A673 (cell line): ENCODE data around the gene IPO5. TPM values are rescaled to one million over a fixed set of nuclear protein-coding genes. Genes with fewer than 3 reads are reported as not detected.

Experiments used
- BruUV-seq: library from RNA; stranded (reverse); fragments of 400-500 nt; replicated peaks from 2 replicates; lab custom pipeline; 2021; lab: Mats Ljungman, UMichigan
- CTCF ChIA-PET: fragments of 300-600 bp; sonication (Branson Sonifier 250); formaldehyde crosslinking; loops from one replicate; lab custom pipeline; 2022; ENCODE audit warnings: antibody characterized with exemption; lab: Charles Lee
- POLR2A ChIA-PET: fragments of 300-600 bp; sonication (Branson Sonifier 250); formaldehyde crosslinking; loops from one replicate; lab custom pipeline; 2022; ENCODE audit warnings: antibody characterized with exemption; ENCODE audit not compliant: low non-redundant PET; lab: Charles Lee
- DNase-seq: peaks from one replicate; pipeline ENCODE4 v3.0.0-alpha.2; 2015; ENCODE audit warnings: low spot score
- H3K27ac ChIP-seq: fragments of 200-600 bp; sonication (generic); 2 replicates; pipeline ENCODE4 v1.5.1; 2016; ENCODE audit warnings: mixed run types, low read depth, mild to moderate bottlenecking, mixed read lengths, antibody characterized with exemption, low read length; ENCODE audit not compliant: poor library complexity, severe bottlenecking
- H3K27me3 ChIP-seq: fragments of 200-600 bp; sonication (generic); replicated peaks from 2 replicates; pipeline ENCODE4 v1.6.1; 2017; ENCODE audit warnings: mixed run types, low read depth, mild to moderate bottlenecking, mixed read lengths, antibody characterized with exemption, low read length; ENCODE audit not compliant: insufficient read depth, poor library complexity
- H3K36me3 ChIP-seq: fragments of 200-600 bp; sonication (generic); 2 replicates; pipeline ENCODE4 v1.6.1; 2016; ENCODE audit warnings: mixed run types, mild to moderate bottlenecking, mixed read lengths, antibody characterized with exemption, low read length; ENCODE audit not compliant: insufficient read depth, poor library complexity, severe bottlenecking
- H3K4me1 ChIP-seq: fragments of 200-600 bp; sonication (generic); 2 replicates; pipeline ENCODE4 v1.6.1; 2017; ENCODE audit warnings: mixed run types, mild to moderate bottlenecking, mixed read lengths, antibody characterized with exemption, low read length; ENCODE audit not compliant: insufficient read depth, poor library complexity, severe bottlenecking
- H3K4me3 ChIP-seq: fragments of 200-600 bp; sonication (generic); 2 replicates; pipeline ENCODE4 v1.5.1; 2016; ENCODE audit warnings: low read depth, mixed run types, mild to moderate bottlenecking, mixed read lengths, low read length; ENCODE audit not compliant: poor library complexity, severe bottlenecking
- H3K9me3 ChIP-seq: fragments of 200-600 bp; sonication (generic); 2 replicates; pipeline ENCODE4 v1.6.1; 2016; ENCODE audit warnings: mixed run types, low read depth, mild to moderate bottlenecking, mixed read lengths, antibody characterized with exemption, low read length; ENCODE audit not compliant: poor library complexity, severe bottlenecking
- CTCF ChIP-seq: fragments of 300-800, 200-600 bp; sonication (generic); conservative IDR thresholded peaks from 2 replicates; pipeline ENCODE4 v1.5.1; 2017; ENCODE audit warnings: low read depth, mild to moderate bottlenecking, antibody characterized with exemption, low read length, moderate library complexity, mixed read lengths
- EZH2 ChIP-seq: fragments of 200-600 bp; sonication (generic); IDR thresholded peaks from 2 replicates; pipeline ENCODE4 v1.6.1; 2017; ENCODE audit warnings: borderline replicate concordance, low read depth, mild to moderate bottlenecking, mixed read lengths, antibody characterized with exemption, low read length; ENCODE audit not compliant: poor library complexity, severe bottlenecking
- intact Hi-C: fragments of 100-400 bp; cut with micrococcal nuclease; formaldehyde crosslinking; loops from one replicate; pipeline ENCODE4 v1.10.0; 2022; ENCODE audit not compliant: unreplicated experiment
- total RNA-seq: library from RNA; stranded (reverse); gene quantifications from 2 replicates; pipeline ENCODE4 v1.2.3, GENCODE V29; 2021

Gene IPO5
- total RNA-seq, 1 experiment from 2014 or later, result 573 TPM

- POLR2A ChIA-PET, result no interaction called here
- CTCF ChIA-PET, result interaction anchor here (0.6 kb wide), 1 partner anchor 52 kb away, joined by 3 read pairs; no protein-coding TSS in a partner anchor
- H3K27me3 ChIP-seq, result no peaks in the 10 kb centered on the region
- H3K36me3 ChIP-seq, result no peaks in the 10 kb centered on the region
- H3K4me1 ChIP-seq, result peaks cover 23% of the 10 kb centered on the region
- no peak for DNase-seq
- intact Hi-C loops, result no loop called here
- no peak overlapping the region for H3K4me3 ChIP-seq
- BruUV-seq, result no TSS peak
- no peak for TF ChIP-seq CTCF
- TF ChIP-seq EZH2, result no peak
- H3K9me3 ChIP-seq, result no peaks in the 10 kb centered on the region
- H3K27ac ChIP-seq, result no peak overlapping the region
These were observed 21.4 kb upstream of the IPO5 start for GRCh38 chr13:97932036-97932435.

GRCh38 chr13:97932647-97933046, 20.8 kb upstream of the IPO5 start:
- no peak for TF ChIP-seq CTCF
- TF ChIP-seq EZH2, result no peak
- DNase-seq, result no peak
- Histone ChIP-seq H3K36me3 (no peaks in the 10 kb centered on the region), H3K4me3 (no peak overlapping the region), H3K27me3 (no peaks in the 10 kb centered on the region), H3K9me3 (no peaks in the 10 kb centered on the region), H3K27ac (no peak overlapping the region), H3K4me1 (peaks cover 23% of the 10 kb centered on the region)
- BruUV-seq, result no TSS peak
- intact Hi-C loops, result no loop called here
- ChIA-PET CTCF (no interaction called here), POLR2A (no interaction called here)

GRCh38 chr13:97933776-97934175, 19.7 kb upstream of the IPO5 start:
- Histone ChIP-seq H3K36me3 (no peaks in the 10 kb centered on the region), H3K9me3 (no peaks in the 10 kb centered on the region), H3K27ac (no peak overlapping the region), H3K27me3 (no peaks in the 10 kb centered on the region), H3K4me3 (no peak overlapping the region), H3K4me1 (peaks cover 28% of the 10 kb centered on the region)
- TF ChIP-seq CTCF (no peak), EZH2 (no peak)
- CTCF ChIA-PET, result no interaction called here
- no TSS peak for BruUV-seq
- intact Hi-C loops, result no loop called here
- no peak for DNase-seq
- POLR2A ChIA-PET, result no interaction called here
